ENCODE results near the gene ZNF106. TPM values are rescaled to one million over a fixed set of nuclear protein-coding genes. Genes with fewer than 3 reads are reported as not detected.

ZNF106 gene
- total RNA-seq, 4 donors from 2014 or later = 312 to 568 (median 428) TPM

GRCh38 chr15:42364529-42364928 is 126.4 kb downstream of the ZNF106 start:
- Histone ChIP-seq H3K9me3 (no peaks in the 10 kb centered on the region), H3K27ac (replicated peaks in 1 of 4) (no peak overlapping the region), H3K36me3 (peaks cover 0 to 7% (median 4%) of the 10 kb centered on the region in 4 donors), H3K27me3 (no peaks in the 10 kb centered on the region), H3K4me1 (peaks cover 0 to 4% (median 0%) of the 10 kb centered on the region in 4 donors), H3K4me3 (no peak overlapping the region)
- WGBS = 47% methylated on average over 1 of the region's 1 CpG
- intact Hi-C loops (cut with DNase I) = no loop called here
- DNase-seq (ENCODE audit: extremely low spot score) = no peak
- TF ChIP-seq EP300 (IDR thresholded peaks at IDR 0.05) = no peak
- TF ChIP-seq POLR2AphosphoS5 (IDR thresholded peaks at IDR 0.05) = no peak
- TF ChIP-seq POLR2A (IDR thresholded peaks at IDR 0.05; ENCODE audit: low read depth) = no peak
- no peak for TF ChIP-seq CTCF (IDR thresholded peaks at IDR 0.05)

GRCh38 chr15:42363942-42364341 is 127.0 kb downstream of the ZNF106 start:
- intact Hi-C loops (cut with DNase I) = no loop called here
- Histone ChIP-seq H3K36me3 (peaks cover 0 to 11% (median 4%) of the 10 kb centered on the region in 4 donors), H3K9me3 (no peaks in the 10 kb centered on the region)

GRCh38 chr15:42363487-42363886 is 127.5 kb downstream of the ZNF106 start:
- WGBS = 80% methylated on average over 3 of the region's 3 CpGs
- no peaks in the 10 kb centered on the region for H3K27me3 ChIP-seq

More at GRCh38 chr15:42363942-42364341, 127.0 kb downstream of the ZNF106 start:
- Histone ChIP-seq H3K27me3 (no peaks in the 10 kb centered on the region), H3K4me1 (peaks cover 0 to 4% (median 0%) of the 10 kb centered on the region in 4 donors), H3K27ac (replicated peaks in 1 of 4) (no peak overlapping the region), H3K4me3 (no peak overlapping the region)
- no peak for TF ChIP-seq CTCF (IDR thresholded peaks at IDR 0.05)
- TF ChIP-seq POLR2A (IDR thresholded peaks at IDR 0.05; ENCODE audit: low read depth) = no peak
- no peak for TF ChIP-seq EP300 (IDR thresholded peaks at IDR 0.05)
- no peak for TF ChIP-seq POLR2AphosphoS5 (IDR thresholded peaks at IDR 0.05)
- no peak for DNase-seq (ENCODE audit: extremely low spot score)

More at GRCh38 chr15:42363487-42363886, 127.5 kb downstream of the ZNF106 start:
- TF ChIP-seq EP300 (IDR thresholded peaks at IDR 0.05) (no peak), POLR2A (IDR thresholded peaks at IDR 0.05; ENCODE audit: low read depth) (no peak), CTCF (IDR thresholded peaks at IDR 0.05) (no peak), POLR2AphosphoS5 (IDR thresholded peaks at IDR 0.05) (no peak)
- no peaks in the 10 kb centered on the region for H3K9me3 ChIP-seq
- no peak for DNase-seq (ENCODE audit: extremely low spot score)
- H3K36me3 ChIP-seq = peaks cover 0 to 11% (median 4%) of the 10 kb centered on the region in 4 donors
- H3K4me1 ChIP-seq = peaks cover 0 to 4% (median 0%) of the 10 kb centered on the region in 4 donors
- no peak overlapping the region for H3K27ac ChIP-seq (replicated peaks in 1 of 4)
- H3K4me3 ChIP-seq = no peak overlapping the region
- intact Hi-C loops (cut with DNase I) = no loop called here

Small RNA genes lying within 50 kb of the gene (small RNA-seq; reads per million reads assigned to genes)
- 0 reads per million in 3 donors for gene RNU6-188P

Other genes with a start within 250 kb of the ZNF106 start
- 10 to 100 TPM; 12.2 to 22.7 (median 17.7) TPM for gene GANC, start 217.9 kb downstream of the ZNF106 start, total RNA-seq
- 10 to 100 TPM; 40.7 to 57.5 (median 47.7) TPM for gene TMEM87A, start 217.7 kb downstream of the ZNF106 start, total RNA-seq
- 1 to 10 TPM; 2.3 to 7.5 (median 4.7) TPM for gene CAPN3, start 131.6 kb downstream of the ZNF106 start, total RNA-seq
- gene SNAP23, start 4.5 kb upstream of the ZNF106 start, total RNA-seq = 10 to 100 TPM; 48.6 to 76.2 (median 55.1) TPM
- gene LRRC57, start 57.7 kb upstream of the ZNF106 start, total RNA-seq = 10 to 100 TPM; 12.8 to 20.1 (median 17.3) TPM
- 10 to 100 TPM; 13.2 to 28.2 (median 16.0) TPM for gene HAUS2, start 57.7 kb upstream of the ZNF106 start, total RNA-seq
- 10 to 100 TPM; 14.2 to 46.9 (median 33.3) TPM for gene STARD9, start 84.5 kb upstream of the ZNF106 start, total RNA-seq
- gene CDAN1, start 246.0 kb upstream of the ZNF106 start, total RNA-seq = 10 to 100 TPM in 3 of 4 donors, 1 to 10 TPM in 1; 8.9 to 12.8 (median 11.3) TPM

Measured in esophagus muscularis mucosa (tissue), 4 donors.